ENCODE measurements around the gene PHLDA2.

DNA sequence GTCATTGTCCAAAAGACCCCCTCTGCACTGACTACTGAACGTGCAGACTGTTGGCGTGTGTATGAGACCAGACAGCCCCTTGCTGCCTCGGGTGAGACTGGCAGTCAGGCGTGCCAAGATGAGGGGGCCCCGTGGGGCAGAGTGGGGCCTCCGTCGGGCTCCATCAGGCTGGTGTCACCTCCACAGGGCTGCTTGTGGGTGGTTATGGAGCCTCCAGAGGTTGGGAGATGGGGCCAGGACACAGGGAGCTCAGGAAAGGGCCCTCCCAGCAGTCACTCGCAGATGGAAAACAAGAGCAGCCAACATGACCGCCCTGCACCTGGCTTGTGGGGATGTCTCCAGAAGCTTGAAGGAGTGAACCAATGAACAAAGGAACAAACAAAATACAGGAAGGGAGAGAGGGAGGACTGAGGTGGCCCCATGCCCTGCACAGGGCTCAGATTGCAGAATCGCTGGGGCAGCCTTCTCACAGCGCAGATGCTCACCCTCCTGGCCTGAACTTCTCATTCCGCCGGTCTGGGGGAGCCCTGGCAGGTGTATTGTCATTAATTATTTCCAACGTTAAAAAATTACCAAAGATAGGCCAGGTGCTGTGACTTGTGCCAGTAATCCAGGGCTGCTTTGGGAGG lies 5.5 kb upstream of the PHLDA2 start:
- no peak for TF ChIP-seq ZNF416 (tag by site-specific recombination; IDR thresholded peaks at IDR 0.05)
- TF ChIP-seq KLF9 (tag by site-specific recombination; IDR thresholded peaks at IDR 0.05; ENCODE audit: low read depth): no peak
- TF ChIP-seq ZEB2 (tag by site-specific recombination; IDR thresholded peaks at IDR 0.05): no peak
- no peak for TF ChIP-seq WT1 (tag by site-specific recombination; IDR thresholded peaks at IDR 0.05)
- TF ChIP-seq, protein P1, sequence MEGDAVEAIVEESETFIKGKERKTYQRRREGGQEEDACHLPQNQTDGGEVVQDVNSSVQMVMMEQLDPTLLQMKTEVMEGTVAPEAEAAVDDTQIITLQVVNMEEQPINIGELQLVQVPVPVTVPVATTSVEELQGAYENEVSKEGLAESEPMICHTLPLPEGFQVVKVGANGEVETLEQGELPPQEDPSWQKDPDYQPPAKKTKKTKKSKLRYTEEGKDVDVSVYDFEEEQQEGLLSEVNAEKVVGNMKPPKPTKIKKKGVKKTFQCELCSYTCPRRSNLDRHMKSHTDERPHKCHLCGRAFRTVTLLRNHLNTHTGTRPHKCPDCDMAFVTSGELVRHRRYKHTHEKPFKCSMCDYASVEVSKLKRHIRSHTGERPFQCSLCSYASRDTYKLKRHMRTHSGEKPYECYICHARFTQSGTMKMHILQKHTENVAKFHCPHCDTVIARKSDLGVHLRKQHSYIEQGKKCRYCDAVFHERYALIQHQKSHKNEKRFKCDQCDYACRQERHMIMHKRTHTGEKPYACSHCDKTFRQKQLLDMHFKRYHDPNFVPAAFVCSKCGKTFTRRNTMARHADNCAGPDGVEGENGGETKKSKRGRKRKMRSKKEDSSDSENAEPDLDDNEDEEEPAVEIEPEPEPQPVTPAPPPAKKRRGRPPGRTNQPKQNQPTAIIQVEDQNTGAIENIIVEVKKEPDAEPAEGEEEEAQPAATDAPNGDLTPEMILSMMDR (tag by site-specific recombination; IDR thresholded peaks at IDR 0.05): no peak
- no peak for TF ChIP-seq ZNF10 (tag by site-specific recombination; IDR thresholded peaks at IDR 0.05)
- TF ChIP-seq ZNF169 (tag by site-specific recombination; IDR thresholded peaks at IDR 0.05): no peak
- no peak for TF ChIP-seq ZNF211 (tag by site-specific recombination; IDR thresholded peaks at IDR 0.05; ENCODE audit: low read depth)
- no peak for TF ChIP-seq ZNF792 (tag by site-specific recombination; IDR thresholded peaks at IDR 0.05)
- no peak for TF ChIP-seq ZNF785 (tag by site-specific recombination; IDR thresholded peaks at IDR 0.05)
- no peak for TF ChIP-seq TRIM28 (IDR thresholded peaks at IDR 0.05; ENCODE audit: borderline replicate concordance, low read length)
- TF ChIP-seq ZFHX2 (tag by site-specific recombination; conservative IDR thresholded peaks at IDR 0.05): no peak
